Effector memory CD4-positive, alpha-beta T cell (primary cell): ENCODE data around the gene RNASE8.

ENCODE experiments used
- DNase-seq, 3 donors: peaks; one replicate each; pipeline ENCODE4 v3.0.0-alpha.2; 2020
- H3K27ac ChIP-seq: 2 replicates; pipeline ENCODE4 v1.7.0; 2013; ENCODE audit warnings: mild to moderate bottlenecking, low read length, moderate library complexity; ENCODE audit not compliant: insufficient read depth, poor library complexity, severe bottlenecking
- H3K27me3 ChIP-seq: replicated peaks from 2 replicates; pipeline ENCODE4 v1.7.0; 2013; ENCODE audit warnings: mild to moderate bottlenecking, low read length; ENCODE audit not compliant: insufficient read depth, control insufficient read depth, poor library complexity, severe bottlenecking
- H3K36me3 ChIP-seq: 2 replicates; pipeline ENCODE4 v1.7.0; 2013; ENCODE audit warnings: mild to moderate bottlenecking, low read length, moderate library complexity; ENCODE audit not compliant: control insufficient read depth, insufficient read depth
- H3K4me1 ChIP-seq: 2 replicates; pipeline ENCODE4 v1.7.0; 2013; ENCODE audit warnings: low read length, mild to moderate bottlenecking; ENCODE audit not compliant: control insufficient read depth, insufficient read depth, poor library complexity, severe bottlenecking
- H3K4me3 ChIP-seq: 2 replicates; pipeline ENCODE4 v1.7.0; 2013; ENCODE audit warnings: low read length, low read depth, mild to moderate bottlenecking; ENCODE audit not compliant: insufficient read depth, poor library complexity, severe bottlenecking
- H3K9me3 ChIP-seq: 2 replicates; pipeline ENCODE4 v1.7.0; 2013; ENCODE audit warnings: mild to moderate bottlenecking, low read length, moderate library complexity; ENCODE audit not compliant: control insufficient read depth

RNASE8 gene

GRCh38 chr14:21063479-21063878 lies 5.9 kb downstream of the RNASE8 start:
- DNase-seq = no peak
- Histone ChIP-seq H3K4me3 (no peak overlapping the region), H3K27ac (no peak overlapping the region), H3K4me1 (peaks cover 2% of the 10 kb centered on the region), H3K27me3 (peaks cover 13% of the 10 kb centered on the region), H3K36me3 (no peaks in the 10 kb centered on the region), H3K9me3 (no peaks in the 10 kb centered on the region)

GRCh38 chr14:21066882-21067502 lies 9.4 kb downstream of the RNASE8 start:
- Histone ChIP-seq H3K9me3 (no peaks in the 10 kb centered on the region), H3K36me3 (no peaks in the 10 kb centered on the region), H3K27ac (no peak overlapping the region), H3K27me3 (peaks cover 46% of the 10 kb centered on the region), H3K4me3 (no peak overlapping the region), H3K4me1 (peaks cover 35% of the 10 kb centered on the region)
- DNase-seq = no peak

GRCh38 chr14:21068521-21069387 lies 11.1 kb downstream of the RNASE8 start:
- H3K4me3 ChIP-seq = peak overlapping the region; percentile 48
- H3K9me3 ChIP-seq = no peaks in the 10 kb centered on the region

GRCh38 chr14:21069388-21070082 lies 11.9 kb downstream of the RNASE8 start:
- Histone ChIP-seq H3K9me3 (no peaks in the 10 kb centered on the region), H3K4me3 (peak overlapping the region; percentile 48), H3K27me3 (peaks cover 47% of the 10 kb centered on the region), H3K36me3 (no peaks in the 10 kb centered on the region), H3K27ac (no peak overlapping the region), H3K4me1 (peaks cover 35% of the 10 kb centered on the region)
- peak in 1 of 3 donors; percentile 20 for DNase-seq

More at GRCh38 chr14:21068521-21069387, 11.1 kb downstream of the RNASE8 start:
- Histone ChIP-seq H3K36me3 (no peaks in the 10 kb centered on the region), H3K4me1 (peaks cover 35% of the 10 kb centered on the region), H3K27me3 (peaks cover 47% of the 10 kb centered on the region), H3K27ac (no peak overlapping the region)
- DNase-seq = peak; percentile 36 to 49 (median 41)

- Histone ChIP-seq H3K27ac (no peak within 1 kb of the TSS), H3K4me1 (peaks cover 35% of the 10 kb centered on the region), H3K9me3 (no peaks in the 10 kb centered on the region), H3K36me3 (no peaks in the 10 kb centered on the region), H3K27me3 (peaks cover 44% of the 10 kb centered on the region), H3K4me3 (peak within 1 kb of the TSS; percentile 48)
- DNase-seq = peak in 1 of 3 donors; percentile 9
These were observed 12.5 kb downstream of the RNASE8 start, which contains the start of gene ARHGEF40 for GRCh38 chr14:21070083-21070609. Gene ARHGEF40, plus strand, starts transcription at chr14:21070304. Its CDS starts 93 bp downstream, at chr14:21070397.

GRCh38 chr14:21070610-21071224 lies 13.1 kb downstream of the RNASE8 start:
- Histone ChIP-seq H3K9me3 (no peaks in the 10 kb centered on the region), H3K27me3 (peaks cover 44% of the 10 kb centered on the region), H3K4me3 (peak overlapping the region; percentile 41), H3K36me3 (no peaks in the 10 kb centered on the region), H3K4me1 (peaks cover 35% of the 10 kb centered on the region), H3K27ac (no peak overlapping the region)
- DNase-seq = no peak

GRCh38 chr14:21071225-21072030 lies 13.8 kb downstream of the RNASE8 start:
- Histone ChIP-seq H3K4me3 (peak overlapping the region; percentile 41), H3K4me1 (peaks cover 35% of the 10 kb centered on the region), H3K9me3 (no peaks in the 10 kb centered on the region), H3K27ac (no peak overlapping the region), H3K36me3 (no peaks in the 10 kb centered on the region), H3K27me3 (peaks cover 44% of the 10 kb centered on the region)
- peak; percentile 27 to 41 (median 34) for DNase-seq

- Histone ChIP-seq H3K27me3 (peaks cover 43% of the 10 kb centered on the region), H3K36me3 (no peaks in the 10 kb centered on the region), H3K4me1 (peaks cover 35% of the 10 kb centered on the region), H3K27ac (no peak overlapping the region), H3K4me3 (peak overlapping the region; percentile 41), H3K9me3 (no peaks in the 10 kb centered on the region)
- DNase-seq = no peak
These were observed 14.4 kb downstream of the RNASE8 start for GRCh38 chr14:21072031-21072473.
